ENCODE data around the gene IGFBPL1.

IGFBPL1 gene

GRCh38 chr9:38389313-38389712, 34.9 kb downstream of the IGFBPL1 start:
- TF ChIP-seq ZFP3 (CRISPR knock-in tag; IDR thresholded peaks at IDR 0.05) = no peak
- no peak for ATAC-seq

GRCh38 chr9:38388283-38389223, 35.7 kb downstream of the IGFBPL1 start:
- TF ChIP-seq CREB5 (CRISPR knock-in tag; IDR thresholded peaks at IDR 0.05; ENCODE audit: low read depth) = no peak
- ATAC-seq = no peak

DNA sequence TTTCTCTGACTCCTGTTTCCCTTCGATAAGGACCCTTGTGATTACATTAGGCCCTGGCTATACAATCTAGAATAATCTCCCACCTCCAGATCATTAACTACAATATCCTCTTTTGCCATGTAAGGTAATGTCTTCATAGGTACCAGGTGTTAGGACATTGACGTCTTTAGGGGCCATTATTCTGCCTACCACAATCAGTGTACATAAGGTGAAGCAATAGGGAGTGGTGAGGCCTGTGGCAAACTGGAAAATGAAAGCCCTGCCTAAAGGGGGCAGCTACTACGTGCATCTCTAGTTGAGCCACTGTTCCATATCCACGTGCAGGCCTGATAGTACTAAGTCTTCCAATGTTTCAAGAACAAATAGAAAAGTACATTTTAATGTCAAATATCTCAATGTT, 36.5 kb downstream of the IGFBPL1 start:
- TF ChIP-seq SNAI2 (CRISPR knock-in tag; IDR thresholded peaks at IDR 0.05) = no peak
- no peak for TF ChIP-seq ESRRG (CRISPR knock-in tag; IDR thresholded peaks at IDR 0.05)
- no peak for TF ChIP-seq ARNTL (CRISPR knock-in tag; IDR thresholded peaks at IDR 0.05; ENCODE audit: borderline replicate concordance, low read depth)
- TF ChIP-seq ZFP3 (CRISPR knock-in tag; IDR thresholded peaks at IDR 0.05) = no peak
- TF ChIP-seq PATZ1 (CRISPR knock-in tag; IDR thresholded peaks at IDR 0.05; ENCODE audit: borderline replicate concordance) = no peak
- no peak for TF ChIP-seq TCF4 (CRISPR knock-in tag; IDR thresholded peaks at IDR 0.05; ENCODE audit: borderline replicate concordance)
- TF ChIP-seq ZNF565 (CRISPR knock-in tag; conservative IDR thresholded peaks at IDR 0.05; ENCODE audit: low read depth) = no peak
- TF ChIP-seq TOX (CRISPR knock-in tag; IDR thresholded peaks at IDR 0.05; ENCODE audit: borderline replicate concordance) = no peak
- TF ChIP-seq ZC3H10 (CRISPR knock-in tag; IDR thresholded peaks at IDR 0.05) = no peak
- no peak for ATAC-seq

DNA sequence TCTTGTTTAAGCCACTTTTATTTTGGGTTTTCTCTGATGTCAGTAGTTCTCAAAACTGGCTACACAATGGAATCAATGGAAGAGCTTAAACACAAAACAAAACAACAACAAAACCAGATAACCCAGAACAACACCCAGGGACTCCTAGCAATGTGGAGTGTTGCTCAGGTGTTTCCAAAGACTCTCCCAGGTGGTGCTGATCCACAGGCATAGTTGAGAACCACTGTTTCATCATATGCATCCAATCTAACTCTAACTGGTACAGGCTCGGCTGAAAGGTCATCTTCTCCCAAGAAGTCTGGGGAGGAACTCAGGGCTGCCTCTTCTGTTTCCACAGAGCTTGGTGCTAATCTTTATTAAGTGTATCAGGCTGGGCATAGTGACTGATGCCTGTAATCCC, 37.2 kb downstream of the IGFBPL1 start:
- TF ChIP-seq ZC3H10 (CRISPR knock-in tag; IDR thresholded peaks at IDR 0.05) = no peak
- no peak for TF ChIP-seq PATZ1 (CRISPR knock-in tag; IDR thresholded peaks at IDR 0.05; ENCODE audit: borderline replicate concordance)
- no peak for TF ChIP-seq SNAI2 (CRISPR knock-in tag; IDR thresholded peaks at IDR 0.05)
- TF ChIP-seq TOX (CRISPR knock-in tag; IDR thresholded peaks at IDR 0.05; ENCODE audit: borderline replicate concordance) = no peak
- no peak for TF ChIP-seq ISL1 (CRISPR knock-in tag; IDR thresholded peaks at IDR 0.05)
- TF ChIP-seq CSDC2 (CRISPR knock-in tag; IDR thresholded peaks at IDR 0.05) = no peak
- no peak for TF ChIP-seq TSHZ2 (CRISPR knock-in tag; IDR thresholded peaks at IDR 0.05)
- TF ChIP-seq ZFP30 (CRISPR knock-in tag; IDR thresholded peaks at IDR 0.05) = no peak
- no peak for TF ChIP-seq ARNTL (CRISPR knock-in tag; IDR thresholded peaks at IDR 0.05; ENCODE audit: borderline replicate concordance, low read depth)
- TF ChIP-seq, protein P1, sequence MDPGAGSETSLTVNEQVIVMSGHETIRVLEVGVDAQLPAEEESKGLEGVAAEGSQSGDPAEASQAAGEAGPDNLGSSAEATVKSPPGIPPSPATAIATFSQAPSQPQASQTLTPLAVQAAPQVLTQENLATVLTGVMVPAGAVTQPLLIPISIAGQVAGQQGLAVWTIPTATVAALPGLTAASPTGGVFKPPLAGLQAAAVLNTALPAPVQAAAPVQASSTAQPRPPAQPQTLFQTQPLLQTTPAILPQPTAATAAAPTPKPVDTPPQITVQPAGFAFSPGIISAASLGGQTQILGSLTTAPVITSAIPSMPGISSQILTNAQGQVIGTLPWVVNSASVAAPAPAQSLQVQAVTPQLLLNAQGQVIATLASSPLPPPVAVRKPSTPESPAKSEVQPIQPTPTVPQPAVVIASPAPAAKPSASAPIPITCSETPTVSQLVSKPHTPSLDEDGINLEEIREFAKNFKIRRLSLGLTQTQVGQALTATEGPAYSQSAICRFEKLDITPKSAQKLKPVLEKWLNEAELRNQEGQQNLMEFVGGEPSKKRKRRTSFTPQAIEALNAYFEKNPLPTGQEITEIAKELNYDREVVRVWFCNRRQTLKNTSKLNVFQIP (CRISPR knock-in tag; IDR thresholded peaks at IDR 0.05; ENCODE audit: borderline replicate concordance, low read depth) = no peak
- TF ChIP-seq PPARA (CRISPR knock-in tag; IDR thresholded peaks at IDR 0.05; ENCODE audit: borderline replicate concordance) = no peak
- TF ChIP-seq ZNF565 (CRISPR knock-in tag; conservative IDR thresholded peaks at IDR 0.05; ENCODE audit: low read depth) = no peak
- TF ChIP-seq RARB (CRISPR knock-in tag; IDR thresholded peaks at IDR 0.05) = no peak
- TF ChIP-seq BACH2 (CRISPR knock-in tag; IDR thresholded peaks at IDR 0.05; ENCODE audit: borderline replicate concordance) = no peak
- TF ChIP-seq ZNF8 (CRISPR knock-in tag; IDR thresholded peaks at IDR 0.05) = no peak
- no peak for ATAC-seq
